Measurements from ENCODE around the gene FHOD3. TPM values are rescaled to one million over a fixed set of nuclear protein-coding genes. Genes with fewer than 3 reads are reported as not detected.

Gene FHOD3
- total RNA-seq, 1 donor from 2014 or later = not detected

DNA sequence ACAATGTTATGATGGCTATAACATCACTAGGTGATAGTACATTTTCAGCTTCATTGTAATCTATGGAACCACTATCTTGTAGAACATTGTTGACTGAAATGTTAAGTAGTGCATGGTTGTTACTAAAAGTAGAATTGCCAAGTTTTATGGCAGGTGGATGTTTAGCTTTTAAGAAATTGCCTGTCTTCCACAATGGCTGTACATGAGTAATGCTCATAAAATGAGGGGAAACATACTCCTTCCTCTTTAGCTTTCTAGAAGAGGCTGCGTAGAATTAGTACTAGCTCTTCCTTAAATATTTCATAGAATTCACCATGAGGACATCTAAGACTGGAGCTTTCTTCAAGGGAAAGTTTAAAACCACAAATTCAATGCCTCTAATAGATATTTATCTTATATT lies 370.3 kb downstream of the FHOD3 start:
- DNase-seq (ENCODE audit: low spot score) = no peak
- H3K27ac Mint-ChIP-seq = no peak overlapping the region
- no peaks in the 10 kb centered on the region for H3K4me1 Mint-ChIP-seq (ENCODE audit: low read depth)
- no peaks in the 10 kb centered on the region for H3K36me3 Mint-ChIP-seq (ENCODE audit: low read depth)
- intact Hi-C loops (cut with micrococcal nuclease) = no loop called here
- no peak overlapping the region for H3K4me3 Mint-ChIP-seq
- H3K9me3 Mint-ChIP-seq = no peaks in the 10 kb centered on the region
- H3K27me3 Mint-ChIP-seq (ENCODE audit: insufficient read depth) = no peaks in the 10 kb centered on the region

DNA sequence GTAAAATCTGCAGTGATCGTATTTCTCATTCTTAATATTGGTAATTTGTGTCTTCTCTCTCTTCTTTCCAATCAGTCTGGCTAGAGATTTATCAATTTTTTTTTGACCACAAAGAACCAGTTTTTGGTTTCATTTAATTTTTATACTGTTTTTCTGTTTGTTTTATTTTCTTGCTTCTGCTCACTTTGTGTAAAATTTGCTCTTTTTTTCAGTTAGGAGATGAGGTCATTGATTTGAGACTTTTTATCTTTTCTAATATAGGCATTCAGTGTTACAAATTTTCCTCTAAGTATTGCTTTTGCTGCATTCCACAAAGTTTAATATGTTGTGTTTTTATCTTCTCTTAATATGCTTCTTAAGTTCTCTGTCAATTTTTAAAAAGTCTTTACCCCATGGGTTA lies 370.8 kb downstream of the FHOD3 start:
- Mint-ChIP-seq H3K27me3 (ENCODE audit: insufficient read depth) (peaks cover under 1% of the 10 kb centered on the region), H3K27ac (no peak overlapping the region), H3K36me3 (ENCODE audit: low read depth) (no peaks in the 10 kb centered on the region), H3K9me3 (no peaks in the 10 kb centered on the region), H3K4me1 (ENCODE audit: low read depth) (no peaks in the 10 kb centered on the region), H3K4me3 (no peak overlapping the region)
- intact Hi-C loops (cut with micrococcal nuclease) = no loop called here
- no peak for DNase-seq (ENCODE audit: low spot score)

DNA sequence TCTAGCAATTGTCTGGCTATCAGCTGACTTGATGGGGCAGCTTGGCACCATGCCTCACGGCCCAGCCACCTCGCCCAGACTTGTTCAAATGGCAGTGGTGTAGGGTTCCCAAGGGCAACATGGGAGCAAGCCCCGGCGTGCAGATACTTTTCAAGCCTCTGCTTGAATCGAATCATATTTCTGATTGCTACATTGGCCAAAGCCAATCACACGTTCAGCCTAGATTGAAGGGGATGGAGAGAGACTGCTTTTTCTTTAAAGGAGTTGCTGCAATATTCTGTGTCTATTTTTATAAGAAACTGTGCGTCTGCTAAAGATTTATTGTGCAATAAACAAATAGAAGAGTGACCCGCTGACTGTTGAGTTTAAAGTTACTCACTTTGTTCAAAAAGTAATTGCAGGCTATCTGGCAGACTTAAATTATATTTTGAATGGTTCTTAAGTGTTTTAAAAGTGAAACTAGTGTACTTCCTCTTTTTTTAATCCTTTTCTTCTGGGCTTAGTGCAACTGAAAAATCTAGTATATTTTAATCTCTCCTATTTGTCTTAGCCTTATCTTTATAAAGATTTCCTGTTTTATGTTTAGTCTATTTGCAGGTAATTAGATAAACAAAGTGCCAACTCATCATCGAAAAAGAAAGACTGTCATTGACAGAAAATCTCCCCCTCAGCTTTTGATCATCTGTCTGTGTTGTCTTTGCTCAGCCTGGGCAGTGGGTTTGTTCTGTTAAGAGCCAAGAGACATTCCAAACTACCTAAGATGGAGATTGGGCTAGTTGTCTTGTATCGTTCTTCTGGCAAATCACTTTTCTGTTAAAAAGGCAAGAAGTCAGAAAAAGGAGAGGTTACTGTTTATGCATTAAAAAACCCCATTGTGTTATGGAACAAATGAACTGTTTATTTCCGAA lies 375.2 kb downstream of the FHOD3 start:
- no peaks in the 10 kb centered on the region for H3K4me1 Mint-ChIP-seq (ENCODE audit: low read depth)
- H3K9me3 Mint-ChIP-seq = no peaks in the 10 kb centered on the region
- no peaks in the 10 kb centered on the region for H3K36me3 Mint-ChIP-seq (ENCODE audit: low read depth)
- H3K4me3 Mint-ChIP-seq = no peak overlapping the region
- H3K27ac Mint-ChIP-seq = no peak overlapping the region
- peaks cover 20% of the 10 kb centered on the region for H3K27me3 Mint-ChIP-seq (ENCODE audit: insufficient read depth)
- no peak for DNase-seq (ENCODE audit: low spot score)
- intact Hi-C loops (cut with micrococcal nuclease) = no loop called here

DNA sequence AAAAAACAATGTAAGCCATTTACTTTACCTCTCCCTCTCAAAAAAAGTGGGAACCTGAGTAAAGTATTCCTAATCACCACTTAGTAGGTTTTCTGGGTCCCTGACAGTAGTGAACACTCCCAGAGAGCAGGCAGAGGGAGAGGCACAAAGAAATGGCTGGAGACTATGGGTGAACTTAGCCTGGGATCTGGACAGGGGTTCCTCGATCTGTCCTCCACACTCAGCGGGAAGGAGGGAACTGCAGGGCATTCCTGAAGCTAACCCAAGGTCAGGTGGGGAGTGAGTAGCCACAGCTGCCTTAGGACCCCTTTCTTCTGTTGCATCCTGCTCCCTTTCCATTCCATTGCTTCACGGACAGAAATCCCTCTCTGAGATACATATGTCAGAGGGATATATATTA lies 375.9 kb downstream of the FHOD3 start:
- intact Hi-C loops (cut with micrococcal nuclease) = no loop called here
- no peaks in the 10 kb centered on the region for H3K9me3 Mint-ChIP-seq
- H3K27me3 Mint-ChIP-seq (ENCODE audit: insufficient read depth) = peaks cover 20% of the 10 kb centered on the region
- no peak for DNase-seq (ENCODE audit: low spot score)
- H3K36me3 Mint-ChIP-seq (ENCODE audit: low read depth) = no peaks in the 10 kb centered on the region
- no peaks in the 10 kb centered on the region for H3K4me1 Mint-ChIP-seq (ENCODE audit: low read depth)
- no peak overlapping the region for H3K4me3 Mint-ChIP-seq
- no peak overlapping the region for H3K27ac Mint-ChIP-seq

DNA sequence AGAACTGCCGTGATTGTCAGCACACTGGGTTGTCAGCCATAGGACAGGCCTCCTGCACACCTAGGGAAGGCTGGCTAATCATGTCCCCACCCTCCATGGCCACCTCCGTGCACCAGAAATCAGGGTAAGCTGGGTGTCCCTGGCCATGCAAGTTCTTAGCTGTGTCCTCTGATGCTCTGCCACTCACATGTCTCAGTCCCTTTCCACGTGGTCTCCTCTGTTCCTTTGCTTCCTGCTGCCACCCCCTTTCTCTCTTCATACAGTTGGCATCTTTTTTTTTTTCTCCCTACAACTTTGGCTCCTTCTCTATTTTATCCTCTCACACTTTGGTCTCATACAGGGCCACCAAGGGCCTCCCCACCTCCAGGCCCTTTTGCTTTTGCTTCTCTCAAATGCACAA lies 377.6 kb downstream of the FHOD3 start:
- no peak overlapping the region for H3K27ac Mint-ChIP-seq
- H3K27me3 Mint-ChIP-seq (ENCODE audit: insufficient read depth) = peaks cover 20% of the 10 kb centered on the region
- no peak for DNase-seq (ENCODE audit: low spot score)
- intact Hi-C loops (cut with micrococcal nuclease) = no loop called here
- no peaks in the 10 kb centered on the region for H3K36me3 Mint-ChIP-seq (ENCODE audit: low read depth)
- no peaks in the 10 kb centered on the region for H3K4me1 Mint-ChIP-seq (ENCODE audit: low read depth)
- no peak overlapping the region for H3K4me3 Mint-ChIP-seq
- H3K9me3 Mint-ChIP-seq = no peaks in the 10 kb centered on the region

DNA sequence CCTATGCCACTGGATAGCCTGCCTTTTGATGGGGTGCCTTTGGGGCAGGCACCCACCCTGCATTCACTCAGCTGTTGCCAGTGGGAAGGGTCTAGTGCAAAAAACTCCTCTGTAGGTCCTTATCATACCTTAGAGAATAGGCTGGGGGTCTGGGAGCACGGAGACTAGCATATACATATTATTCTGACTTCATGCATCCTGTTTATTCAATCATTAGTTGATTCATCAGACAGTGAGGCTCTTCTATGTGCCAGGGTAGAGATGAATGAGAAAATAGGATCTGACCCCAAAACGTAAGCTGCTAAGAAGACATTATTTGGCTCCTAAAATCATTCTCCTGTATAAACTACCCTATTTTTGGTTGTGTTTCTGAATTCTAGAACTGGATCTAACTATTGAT lies 378.0 kb downstream of the FHOD3 start:
- no peak overlapping the region for H3K27ac Mint-ChIP-seq
- H3K4me1 Mint-ChIP-seq (ENCODE audit: low read depth) = no peaks in the 10 kb centered on the region
- no peak overlapping the region for H3K4me3 Mint-ChIP-seq
- intact Hi-C loops (cut with micrococcal nuclease) = no loop called here
- no peak for DNase-seq (ENCODE audit: low spot score)
- no peaks in the 10 kb centered on the region for H3K36me3 Mint-ChIP-seq (ENCODE audit: low read depth)
- peaks cover 20% of the 10 kb centered on the region for H3K27me3 Mint-ChIP-seq (ENCODE audit: insufficient read depth)
- no peaks in the 10 kb centered on the region for H3K9me3 Mint-ChIP-seq

DNA sequence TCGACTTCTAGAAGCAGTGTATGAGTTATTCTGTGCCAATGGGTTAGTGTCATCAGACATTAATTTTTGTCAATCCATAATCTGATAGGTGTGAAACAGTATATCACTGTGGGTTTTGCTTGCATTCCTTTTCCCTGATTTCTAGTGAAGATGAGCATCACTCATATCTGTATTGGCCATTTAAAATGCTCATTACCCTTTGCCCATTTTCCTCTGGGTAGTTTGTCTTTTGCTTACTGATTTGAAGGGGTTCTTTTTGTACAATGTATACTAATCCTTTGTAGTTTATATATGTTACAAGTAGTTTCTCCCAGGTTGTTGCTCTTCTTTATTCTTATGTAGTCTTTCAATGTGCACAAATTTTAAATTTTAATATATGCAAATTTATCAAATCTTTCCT lies 379.1 kb downstream of the FHOD3 start:
- DNase-seq (ENCODE audit: low spot score) = no peak
- H3K4me3 Mint-ChIP-seq = no peak overlapping the region
- no peak overlapping the region for H3K27ac Mint-ChIP-seq

DNA sequence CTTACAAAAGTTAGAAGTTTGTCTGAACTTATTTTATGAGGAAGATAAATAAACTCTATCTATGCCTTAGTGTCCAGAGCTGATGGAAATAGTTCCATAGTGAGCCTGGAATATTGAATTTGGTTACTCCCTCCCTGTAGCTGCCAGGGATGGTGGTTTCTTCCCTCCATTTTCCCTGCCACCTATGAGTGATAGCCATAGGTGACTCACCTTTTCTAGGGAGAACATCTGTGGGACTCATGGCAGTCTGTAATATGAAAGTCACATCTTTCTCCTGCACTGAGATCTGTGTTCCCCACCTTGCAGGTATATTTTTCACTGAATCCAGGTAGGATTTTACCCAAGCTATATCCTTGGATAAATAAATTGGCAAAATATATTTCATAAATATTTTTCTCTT lies 382.5 kb downstream of the FHOD3 start:
- intact Hi-C loops (cut with micrococcal nuclease) = no loop called here
- no peaks in the 10 kb centered on the region for H3K9me3 Mint-ChIP-seq
- H3K4me1 Mint-ChIP-seq (ENCODE audit: low read depth) = no peaks in the 10 kb centered on the region
- no peaks in the 10 kb centered on the region for H3K36me3 Mint-ChIP-seq (ENCODE audit: low read depth)
- H3K27me3 Mint-ChIP-seq (ENCODE audit: insufficient read depth) = peaks cover 17% of the 10 kb centered on the region
- H3K27ac Mint-ChIP-seq = no peak overlapping the region
- DNase-seq (ENCODE audit: low spot score) = no peak
- no peak overlapping the region for H3K4me3 Mint-ChIP-seq

More for the DNA sequence above, 379.1 kb downstream of the FHOD3 start:
- H3K4me1 Mint-ChIP-seq (ENCODE audit: low read depth) = no peaks in the 10 kb centered on the region
- H3K36me3 Mint-ChIP-seq (ENCODE audit: low read depth) = no peaks in the 10 kb centered on the region
- H3K9me3 Mint-ChIP-seq = no peaks in the 10 kb centered on the region
- peaks cover 20% of the 10 kb centered on the region for H3K27me3 Mint-ChIP-seq (ENCODE audit: insufficient read depth)
- intact Hi-C loops (cut with micrococcal nuclease) = no loop called here

DNA sequence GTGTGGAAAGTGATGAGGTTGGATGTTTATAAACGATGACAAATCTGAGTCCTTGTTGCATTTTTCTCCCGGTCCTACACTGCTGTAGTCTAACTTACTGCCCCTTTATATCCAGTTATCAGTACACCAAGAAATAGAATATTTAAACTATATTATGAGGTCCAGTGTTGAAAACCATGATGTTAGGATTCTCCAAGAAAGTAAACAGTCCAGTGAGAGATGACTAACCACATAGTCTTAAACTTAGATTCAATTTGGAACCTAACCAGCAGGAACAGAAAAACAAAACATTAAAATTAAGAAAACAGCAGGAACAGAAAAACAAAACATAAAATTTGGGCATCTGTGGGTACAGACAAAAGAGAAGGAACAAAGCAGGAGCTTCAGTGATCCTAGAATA lies 388.1 kb downstream of the FHOD3 start:
- intact Hi-C loops (cut with micrococcal nuclease) = no loop called here
- Mint-ChIP-seq H3K4me1 (ENCODE audit: low read depth) (no peaks in the 10 kb centered on the region), H3K27ac (no peak overlapping the region), H3K4me3 (no peak overlapping the region), H3K9me3 (no peaks in the 10 kb centered on the region), H3K27me3 (ENCODE audit: insufficient read depth) (peaks cover 16% of the 10 kb centered on the region), H3K36me3 (ENCODE audit: low read depth) (no peaks in the 10 kb centered on the region)
- no peak for DNase-seq (ENCODE audit: low spot score)

DNA sequence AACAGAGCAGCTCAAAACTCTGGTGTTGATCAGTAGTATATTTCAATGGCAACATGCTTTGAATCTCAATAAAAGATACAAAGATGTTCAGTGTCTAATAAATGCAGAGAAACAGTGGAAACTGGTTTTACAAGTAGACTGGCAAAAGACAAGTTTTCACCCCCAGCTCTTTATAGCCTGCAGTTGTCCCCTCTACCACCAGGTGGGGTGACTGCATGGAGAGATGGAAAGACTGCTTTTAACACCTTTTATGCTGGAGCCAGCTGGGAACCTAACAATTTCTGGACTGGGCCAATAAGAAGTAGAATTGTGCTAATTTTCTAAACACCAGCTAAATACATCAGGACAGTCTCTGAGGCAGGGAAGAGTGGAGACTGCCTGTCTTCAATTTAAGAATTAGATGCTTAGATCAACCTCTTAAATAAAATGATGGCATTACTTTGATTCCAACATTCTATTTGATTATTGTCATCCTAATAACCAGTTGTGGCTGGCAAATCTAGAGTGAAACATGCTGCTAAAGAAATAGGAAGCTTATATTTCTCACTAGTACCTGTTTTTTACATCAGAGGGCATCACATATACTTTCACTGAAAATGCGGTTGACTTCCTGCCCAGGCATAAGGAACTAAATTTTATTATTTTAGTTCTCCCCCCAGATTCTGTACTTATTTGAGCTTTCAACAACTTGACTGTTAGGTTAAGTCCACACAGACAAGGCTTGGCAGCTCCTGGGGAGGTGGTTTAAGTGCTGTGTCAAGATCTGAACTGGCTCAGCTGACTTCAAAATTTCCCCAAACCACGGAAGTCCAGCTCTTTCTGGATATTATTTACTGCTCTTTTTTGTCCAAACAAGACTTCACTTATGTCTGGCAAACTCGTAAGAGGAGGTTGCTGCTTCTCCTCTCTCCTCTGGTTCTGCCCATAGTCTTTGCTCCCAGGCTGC lies 390.8 kb downstream of the FHOD3 start:
- Mint-ChIP-seq H3K4me1 (ENCODE audit: low read depth) (no peaks in the 10 kb centered on the region), H3K36me3 (ENCODE audit: low read depth) (no peaks in the 10 kb centered on the region), H3K4me3 (no peak overlapping the region), H3K9me3 (no peaks in the 10 kb centered on the region), H3K27ac (no peak overlapping the region), H3K27me3 (ENCODE audit: insufficient read depth) (peaks cover 16% of the 10 kb centered on the region)
- intact Hi-C loops (cut with micrococcal nuclease) = loop anchor here (2.0 kb wide), 2 partner anchors 69 to 211 kb away; no protein-coding TSS in a partner anchor
- peak; percentile 28 for DNase-seq (ENCODE audit: low spot score)

DNA sequence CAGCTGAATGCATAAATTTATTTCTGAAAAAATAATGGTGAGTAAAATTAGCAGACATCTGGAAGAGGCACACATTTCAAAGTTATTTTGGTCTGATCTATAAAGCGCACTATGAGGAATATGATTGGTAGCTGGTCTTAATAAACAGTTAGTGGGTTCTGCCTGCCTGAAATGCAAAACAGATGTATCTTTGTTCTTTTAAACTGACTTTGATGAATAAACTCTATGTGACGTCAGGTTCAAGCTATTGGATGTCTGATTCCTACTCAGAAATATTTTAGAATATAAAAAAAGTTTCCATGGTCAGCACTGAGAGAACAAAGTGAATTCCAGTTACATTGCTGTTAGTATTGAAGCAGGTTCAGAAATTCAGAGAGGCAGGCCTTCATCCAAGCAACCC lies 394.9 kb downstream of the FHOD3 start:
- Mint-ChIP-seq H3K4me3 (no peak overlapping the region), H3K27me3 (ENCODE audit: insufficient read depth) (peaks cover 2% of the 10 kb centered on the region), H3K27ac (no peak overlapping the region), H3K9me3 (no peaks in the 10 kb centered on the region), H3K36me3 (ENCODE audit: low read depth) (no peaks in the 10 kb centered on the region), H3K4me1 (ENCODE audit: low read depth) (no peaks in the 10 kb centered on the region)
- intact Hi-C loops (cut with micrococcal nuclease) = no loop called here
- DNase-seq (ENCODE audit: low spot score) = no peak

DNA sequence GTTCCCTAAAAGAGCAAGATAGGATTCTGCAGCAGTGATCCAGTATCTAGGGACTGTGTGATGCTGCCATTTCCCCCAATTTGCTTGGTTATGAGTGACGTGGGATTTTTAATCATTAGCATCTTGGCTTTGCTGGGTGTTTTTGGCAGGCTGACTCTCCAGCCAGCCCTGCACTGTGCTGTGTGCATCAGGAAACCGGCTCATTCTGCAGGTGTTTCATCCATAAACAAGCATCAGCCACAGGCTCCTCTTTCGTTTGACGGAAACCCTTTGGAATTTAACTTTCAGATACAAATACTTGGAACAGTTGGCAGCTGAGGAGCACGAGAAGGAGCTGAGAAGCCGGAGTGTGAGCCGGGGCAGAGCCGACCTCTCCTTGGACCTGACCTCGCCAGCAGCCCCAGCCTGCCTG lies 395.4 kb downstream of the FHOD3 start:
- Mint-ChIP-seq H3K9me3 (no peaks in the 10 kb centered on the region), H3K27me3 (ENCODE audit: insufficient read depth) (peaks cover 2% of the 10 kb centered on the region), H3K36me3 (ENCODE audit: low read depth) (no peaks in the 10 kb centered on the region), H3K4me3 (no peak overlapping the region), H3K4me1 (ENCODE audit: low read depth) (no peaks in the 10 kb centered on the region), H3K27ac (no peak overlapping the region)
- no peak for DNase-seq (ENCODE audit: low spot score)
- intact Hi-C loops (cut with micrococcal nuclease) = no loop called here

Data from activated T-helper 1 cell treated with anti-CD3 and anti-CD28 coated beads, Interleukin-12 subunit alpha, Interleukin-12 subunit beta, Interleukin-2, Interleukin-4 antibody, amounts not matched to agents 30 ng/mL and 10 ng/mL and 1 ng/mL, durations not matched to agents 14 hours and 24 hours and 36 hours (primary cell).